Measurements from ENCODE around the gene CCDC201. TPM values are rescaled to one million over a fixed set of nuclear protein-coding genes. Genes with fewer than 3 reads are reported as not detected.

Gene CCDC201
- total RNA-seq, 1 experiment from 2014 or later: not detected

- peaks cover 14% of the 10 kb centered on the region; the same call in 1 of the 2 replicates for H3K27me3 ChIP-seq (ENCODE audit: insufficient read depth, low read length)
- H3K9me3 Mint-ChIP-seq: peaks cover 0 to 2% of the 10 kb centered on the region in 2 experiments; a peak in 2 of 5 replicates
Measured at GRCh38 chr7:45885264-45885882, 12.5 kb upstream of the CCDC201 start.

More at GRCh38 chr7:45885264-45885882, 12.5 kb upstream of the CCDC201 start:
- H3K27me3 Mint-ChIP-seq (ENCODE audit: low read depth): peaks cover 73% of the 10 kb centered on the region
- Histone ChIP-seq H2AK5ac (ENCODE audit: insufficient read length, low read length) (no peak overlapping the region), H3T11ph (ENCODE audit: low read length) (no peak overlapping the region), H2BK15ac (ENCODE audit: low read depth, low read length) (no peak overlapping the region), H3K4ac (ENCODE audit: low read depth, low read length) (no peak overlapping the region), H2BK20ac (ENCODE audit: low read depth, low read length, poor library complexity, severe bottlenecking) (no peak overlapping the region), H4K20me1 (ENCODE audit: control insufficient read depth, insufficient read depth, insufficient read length) (no peaks in the 10 kb centered on the region), H4K5ac (ENCODE audit: insufficient read length, low read depth, low read length) (no peak overlapping the region), H3K9ac (ENCODE audit: extremely low read depth, insufficient read length, low read length) (no peak overlapping the region), H3K79me2 (ENCODE audit: insufficient read depth, low read length) (no peaks in the 10 kb centered on the region), H4K91ac (ENCODE audit: insufficient read length, low read depth, low read length) (no peak overlapping the region), H3K23me2 (ENCODE audit: insufficient read length, low read depth, low read length, poor library complexity, severe bottlenecking) (no peaks in the 10 kb centered on the region), H3K27ac (ENCODE audit: insufficient read length, low read depth, low read length) (no peak overlapping the region), H3K14ac (ENCODE audit: insufficient read depth, low read length) (no peak overlapping the region; the same call in 1 of the 2 replicates), H2BK12ac (ENCODE audit: insufficient read length, low read depth, low read length) (no peak overlapping the region), H3K4me1 (ENCODE audit: insufficient read depth, low read length) (peaks cover 9% of the 10 kb centered on the region), H2AFZ (ENCODE audit: low read length) (no peak overlapping the region), H3K56ac (ENCODE audit: insufficient read length, low read depth, low read length) (no peak overlapping the region), H4K8ac (replicated peaks; ENCODE audit: insufficient read length, low read depth, low read length) (no peak overlapping the region), H3K9me3 (ENCODE audit: control insufficient read depth, low read depth, low read length) (no peaks in the 10 kb centered on the region), H2BK5ac (ENCODE audit: insufficient read length, low read length) (no peak overlapping the region), H3K4me2 (ENCODE audit: insufficient read depth, insufficient read length, low read length) (no peak overlapping the region), H2BK120ac (ENCODE audit: low read depth, low read length, poor library complexity, severe bottlenecking) (no peak overlapping the region), H3K23ac (ENCODE audit: insufficient read length, low read depth, low read length) (no peak overlapping the region), H3K18ac (ENCODE audit: insufficient read length, low read depth, low read length) (no peak overlapping the region), H3K79me1 (ENCODE audit: insufficient read depth, low read depth, low read length, poor library complexity, severe bottlenecking) (no peaks in the 10 kb centered on the region)
- no peak for TF ChIP-seq CTCF (conservative IDR thresholded peaks at IDR 0.05)
- no peak overlapping the region for H3K4me3 Mint-ChIP-seq
- H3K4me1 Mint-ChIP-seq: peaks cover 23 to 24% of the 10 kb centered on the region in 2 experiments
- WGBS (ENCODE audit: extremely low coverage, insufficient read length, low lambda C conversion rate): no CpG with 5 or more reads among the region's 7 CpGs
- H3K27ac Mint-ChIP-seq: no peak overlapping the region
- DNase-seq: no peak
- no peaks in the 10 kb centered on the region for H3K36me3 Mint-ChIP-seq (ENCODE audit: insufficient read depth in 1 of 3, low read depth in 3 of 3)

Measured in H9 (cell line).